NT2/D1 (cell line): Measurements from ENCODE around the gene CD37.
A peak's percentile ranks its signal among the peaks of the same experiment; 100 is the strongest.
"Not testable (repeated sequence)": the region's sequence is repeated elsewhere in the genome, so short reads cannot be mapped to it uniquely, and the experiment has no call there.

Experiments used
- DNase-seq: peaks from one replicate; pipeline ENCODE4 v3.0.0-alpha.2; 2011; ENCODE audit warnings: low read depth, low spot score
- H3K27me3 ChIP-seq: 2 replicates; pipeline ENCODE4 v1.6.0; 2011; ENCODE audit warnings: mild to moderate bottlenecking; ENCODE audit not compliant: insufficient read length, insufficient read depth
- H3K36me3 ChIP-seq: 2 replicates; pipeline ENCODE4 v1.6.1; 2011; ENCODE audit warnings: mild to moderate bottlenecking, low read length, mixed read lengths; ENCODE audit not compliant: insufficient read depth, insufficient read length
- H3K4me1 ChIP-seq: 2 replicates; pipeline ENCODE4 v1.5.1; 2011; ENCODE audit not compliant: insufficient read depth, insufficient read length
- H3K4me3 ChIP-seq: 2 replicates; pipeline ENCODE4 v1.5.1; 2011; ENCODE audit warnings: low read depth; ENCODE audit not compliant: insufficient read length
- H3K9ac ChIP-seq: 2 replicates; pipeline ENCODE4 v1.6.0; 2011; ENCODE audit warnings: low read depth; ENCODE audit not compliant: insufficient read length
- H3K9me3 ChIP-seq: 2 replicates; pipeline ENCODE4 v1.5.1; 2011; ENCODE audit warnings: mild to moderate bottlenecking, low read length; ENCODE audit not compliant: insufficient read depth
- SUZ12 ChIP-seq: IDR thresholded peaks from 2 replicates; pipeline ENCODE4 v1.6.1; 2011; ENCODE audit not compliant: insufficient read length, insufficient read depth; ENCODE audit errors: extremely low read depth
- YY1 ChIP-seq: IDR thresholded peaks from 2 replicates; pipeline ENCODE4 v1.6.1; 2011; ENCODE audit not compliant: insufficient read length, insufficient read depth
- ZNF274 ChIP-seq: IDR thresholded peaks from 2 replicates; pipeline ENCODE4 v1.6.1; 2011; ENCODE audit warnings: mild to moderate bottlenecking, low read depth, low read length

Gene CD37

DNA sequence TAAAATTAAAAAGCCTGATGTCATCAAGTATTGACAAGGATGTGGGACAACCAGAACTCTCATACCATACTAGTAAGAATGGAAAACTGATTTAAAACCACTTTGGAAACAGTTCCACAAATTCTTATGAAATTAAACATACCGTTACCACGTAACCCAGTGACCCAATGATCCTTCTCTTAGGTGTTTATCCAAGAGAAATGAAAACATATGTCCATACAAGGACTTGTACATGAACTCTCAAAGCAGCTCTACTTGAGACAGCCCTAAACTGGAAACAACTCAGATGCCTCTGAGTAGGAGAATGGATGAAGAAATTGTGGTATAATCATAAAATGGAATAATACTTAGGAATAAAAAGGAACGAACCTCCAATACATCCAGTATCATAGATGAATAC, 37.8 kb upstream of the CD37 start:
- Histone ChIP-seq H3K36me3 (peaks cover 7% of the 10 kb centered on the region), H3K9ac (no peak overlapping the region), H3K4me1 (peaks cover 5% of the 10 kb centered on the region), H3K27me3 (no peaks in the 10 kb centered on the region), H3K9me3 (no peaks in the 10 kb centered on the region), H3K4me3 (no peak overlapping the region)
- DNase-seq, result no peak
- TF ChIP-seq SUZ12, result no peak
- no peak for TF ChIP-seq YY1
- TF ChIP-seq ZNF274, result no peak

GRCh38 chr19:49298653-49299052, 36.6 kb upstream of the CD37 start:
- not testable (repeated sequence) for H3K27me3 ChIP-seq, H3K36me3 ChIP-seq, H3K9me3 ChIP-seq, H3K9ac ChIP-seq, DNase-seq, H3K4me1 ChIP-seq, H3K4me3 ChIP-seq

DNA sequence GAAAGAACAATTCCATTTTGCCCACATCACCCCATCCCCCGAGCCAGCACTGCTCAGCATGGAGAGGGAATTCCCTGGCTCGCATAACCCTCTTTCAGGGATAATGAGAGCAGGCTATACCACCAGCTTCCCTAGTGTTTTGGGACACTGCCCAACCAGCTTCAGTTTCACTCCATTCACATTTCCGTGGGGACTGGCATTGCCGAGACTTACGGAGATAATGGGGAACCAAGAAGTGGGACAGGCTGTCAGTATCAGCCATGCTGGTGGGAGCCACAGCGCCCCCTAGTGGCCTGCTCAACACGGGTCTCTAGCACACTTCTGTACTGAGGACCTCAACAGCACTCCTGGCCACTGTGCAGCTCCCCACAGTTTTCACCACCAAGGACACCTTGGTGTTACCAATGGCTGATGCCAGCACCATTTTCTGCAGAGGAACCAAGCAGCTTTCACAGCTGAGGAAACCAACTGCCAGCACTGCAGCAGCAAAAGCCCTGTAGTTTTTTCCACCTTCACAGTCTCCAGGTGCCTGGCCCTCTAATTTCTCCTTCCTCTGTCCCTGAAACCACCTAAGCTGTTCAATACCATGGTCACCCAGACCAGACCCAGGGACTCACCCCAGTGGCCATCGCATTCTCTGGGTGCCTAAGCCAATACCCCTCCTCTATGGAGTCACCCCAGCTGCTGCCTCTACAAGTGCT, 33.9 kb upstream of the CD37 start:
- Histone ChIP-seq H3K36me3 (peaks cover 5% of the 10 kb centered on the region), H3K4me1 (peaks cover 5% of the 10 kb centered on the region), H3K9ac (no peak overlapping the region), H3K9me3 (no peaks in the 10 kb centered on the region), H3K4me3 (no peak overlapping the region), H3K27me3 (no peaks in the 10 kb centered on the region)
- TF ChIP-seq SUZ12 (no peak), YY1 (no peak), ZNF274 (no peak)
- peak; percentile 55 for DNase-seq

DNA sequence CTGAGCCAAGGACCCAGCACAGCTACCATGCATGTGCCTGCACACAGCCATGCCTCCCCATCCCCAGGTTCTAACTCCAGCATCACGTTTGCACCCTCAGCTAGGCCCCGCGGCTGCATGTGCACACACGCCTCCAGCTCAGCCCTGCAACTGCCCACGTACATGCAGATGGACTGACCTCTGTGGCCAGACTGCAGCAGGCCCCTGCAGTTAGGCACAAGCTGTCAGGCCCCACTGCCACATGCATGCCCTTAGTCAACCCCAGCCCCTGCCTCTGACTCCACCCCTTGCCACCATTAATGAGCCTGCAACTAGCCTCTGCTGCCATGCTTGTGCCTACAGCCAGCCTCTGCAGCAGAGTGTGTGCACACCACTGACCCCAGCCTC, 33.3 kb upstream of the CD37 start:
- DNase-seq, result no peak
- H3K36me3 ChIP-seq, result peaks cover 5% of the 10 kb centered on the region

DNA sequence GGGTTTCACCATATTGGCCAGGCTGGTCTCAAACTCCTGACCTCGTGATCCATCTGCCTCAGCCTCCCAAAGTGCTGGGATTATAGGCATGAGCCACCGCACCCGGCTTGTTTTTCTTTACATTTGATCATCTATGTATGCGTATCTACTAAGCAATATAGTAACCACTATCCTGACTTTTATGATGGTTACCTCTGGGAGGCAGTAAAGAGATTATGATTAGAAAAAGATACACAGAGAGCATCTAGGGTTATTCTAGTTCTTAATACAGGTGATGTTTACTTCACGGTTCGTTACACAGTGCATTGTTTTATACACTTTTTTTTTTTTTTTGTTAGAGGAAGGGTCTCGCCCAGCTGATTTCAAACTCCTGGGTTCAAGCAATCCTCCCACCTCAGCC, 28.5 kb upstream of the CD37 start:
- not testable (repeated sequence) for DNase-seq, H3K27me3 ChIP-seq, H3K9ac ChIP-seq, H3K9me3 ChIP-seq, H3K4me3 ChIP-seq, H3K4me1 ChIP-seq
- peaks cover 34% of the 10 kb centered on the region for H3K36me3 ChIP-seq

More for the DNA sequence above, 33.3 kb upstream of the CD37 start:
- Histone ChIP-seq H3K9ac (no peak overlapping the region), H3K9me3 (no peaks in the 10 kb centered on the region), H3K27me3 (no peaks in the 10 kb centered on the region), H3K4me3 (no peak overlapping the region), H3K4me1 (peaks cover 5% of the 10 kb centered on the region)
- TF ChIP-seq SUZ12, result no peak
- no peak for TF ChIP-seq YY1
- TF ChIP-seq ZNF274, result no peak

DNA sequence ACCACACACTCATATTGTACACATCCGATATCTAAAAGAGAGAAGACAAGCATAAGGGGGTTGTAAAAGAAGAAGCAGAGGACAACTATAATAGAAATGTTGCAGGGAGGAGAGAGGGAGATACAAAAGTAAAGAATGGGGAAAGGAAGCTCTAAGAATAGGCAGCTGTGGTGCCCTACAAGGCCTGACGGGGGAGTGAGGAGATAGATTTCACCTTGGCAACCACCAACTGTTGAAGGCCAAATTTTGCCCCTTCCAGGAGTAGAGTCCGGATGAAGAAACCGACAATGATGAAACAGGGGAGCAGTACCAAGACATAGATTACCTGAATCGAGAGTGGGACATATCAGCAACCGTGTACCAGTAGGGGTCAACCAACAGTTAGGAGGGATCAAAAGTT, 26.1 kb upstream of the CD37 start:
- DNase-seq, result no peak
- no peaks in the 10 kb centered on the region for H3K27me3 ChIP-seq
- H3K9ac ChIP-seq, result no peak overlapping the region
- TF ChIP-seq SUZ12 (no peak), YY1 (no peak), ZNF274 (no peak)
- H3K36me3 ChIP-seq, result peaks cover 31% of the 10 kb centered on the region
- H3K4me1 ChIP-seq, result no peaks in the 10 kb centered on the region
- H3K9me3 ChIP-seq, result no peaks in the 10 kb centered on the region
- H3K4me3 ChIP-seq, result no peak overlapping the region

DNA sequence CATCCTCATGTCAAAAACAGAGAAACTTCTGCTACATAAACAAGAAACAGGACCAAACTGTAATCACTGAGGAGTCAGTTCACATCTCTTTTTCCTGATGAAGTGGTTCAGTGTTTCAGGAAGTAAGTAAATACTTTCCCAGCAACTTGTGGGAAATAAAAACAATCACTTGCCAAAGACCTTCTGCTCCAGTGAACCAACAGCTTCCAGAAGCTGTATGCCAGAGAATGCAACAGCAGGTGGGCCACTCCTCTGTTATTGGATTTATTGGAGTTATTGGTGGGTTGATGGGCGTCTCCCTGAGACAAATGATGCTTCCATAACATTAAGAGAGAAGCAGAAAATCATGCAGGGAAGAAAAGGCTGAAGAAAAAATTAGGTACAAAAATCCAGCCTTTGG, 20.1 kb upstream of the CD37 start:
- H3K9me3 ChIP-seq, result no peaks in the 10 kb centered on the region
- H3K9ac ChIP-seq, result no peak overlapping the region
- H3K27me3 ChIP-seq, result no peaks in the 10 kb centered on the region
- H3K4me1 ChIP-seq, result no peaks in the 10 kb centered on the region
- no peak overlapping the region for H3K4me3 ChIP-seq
- H3K36me3 ChIP-seq, result peaks cover 24% of the 10 kb centered on the region
- TF ChIP-seq ZNF274, result no peak
- TF ChIP-seq YY1, result no peak
- no peak for TF ChIP-seq SUZ12
- no peak for DNase-seq

DNA sequence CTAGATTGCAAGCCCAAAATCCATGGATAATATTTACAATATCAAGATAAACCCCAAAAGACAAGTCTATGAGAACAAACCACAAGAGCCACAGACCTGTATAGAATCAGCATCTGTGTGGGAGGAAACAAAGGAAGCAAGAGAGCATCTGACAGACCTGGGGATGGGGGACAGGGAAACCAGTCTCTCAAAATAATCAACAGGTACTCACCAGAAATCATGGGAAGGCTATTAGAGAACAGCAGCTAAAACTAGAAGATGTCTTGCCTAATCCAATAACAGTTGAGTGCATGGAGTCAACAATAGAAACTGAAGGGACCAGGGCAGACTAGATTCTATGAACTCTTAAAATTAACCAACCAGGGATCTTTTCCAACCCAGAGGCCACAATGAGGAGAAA, 18.9 kb upstream of the CD37 start:
- Histone ChIP-seq H3K27me3 (no peaks in the 10 kb centered on the region), H3K9me3 (no peaks in the 10 kb centered on the region), H3K4me1 (no peaks in the 10 kb centered on the region), H3K4me3 (no peak overlapping the region), H3K9ac (no peak overlapping the region), H3K36me3 (peaks cover 12% of the 10 kb centered on the region)
- DNase-seq, result no peak
- TF ChIP-seq YY1, result no peak
- no peak for TF ChIP-seq ZNF274
- TF ChIP-seq SUZ12, result no peak
